HepG2 (cell line): ENCODE measurements around the gene GNB3. TPM values are rescaled to one million over a fixed set of nuclear protein-coding genes. Genes with fewer than 3 reads are reported as not detected.

Experiments
- ATF7-NPFF ChIP-seq: sonication (generic); formaldehyde crosslinking; IDR thresholded peaks from 2 replicates; pipeline ENCODE4 v1.8.1; 2023; ENCODE audit warnings: mild to moderate bottlenecking, low read depth, missing genetic modification reagents, moderate library complexity
- ATRX ChIP-seq: sonication (generic); formaldehyde crosslinking; IDR thresholded peaks from 2 replicates; pipeline ENCODE4 v1.4.0; 2020; ENCODE audit warnings: missing genetic modification reagents, borderline replicate concordance
- BORCS8-MEF2B ChIP-seq: sonication (generic); formaldehyde crosslinking; IDR thresholded peaks from 2 replicates; pipeline ENCODE4 v1.8.0; 2022; ENCODE audit warnings: mild to moderate bottlenecking, missing genetic modification reagents
- KLF6 ChIP-seq: IDR thresholded peaks from 2 replicates; pipeline ENCODE4 v1.8.0; 2016; ENCODE audit warnings: missing biosample characterization, missing genetic modification reagents
- KMT2B ChIP-seq: IDR thresholded peaks from 2 replicates; pipeline ENCODE4 v1.6.1; 2016; ENCODE audit warnings: missing genetic modification reagents, missing compliant biosample characterization
- MIER3 ChIP-seq: IDR thresholded peaks from 2 replicates; pipeline ENCODE4 v1.6.1; 2016; ENCODE audit warnings: missing compliant biosample characterization, borderline replicate concordance
- NR2F2 ChIP-seq: IDR thresholded peaks from 2 replicates; pipeline ENCODE4 v1.6.1; 2012; ENCODE audit warnings: low read depth, inconsistent platforms, borderline replicate concordance
- PHF20 ChIP-seq: sonication (generic); formaldehyde crosslinking; IDR thresholded peaks from 2 replicates; pipeline ENCODE4 v1.5.0; 2020; ENCODE audit warnings: mild to moderate bottlenecking, missing genetic modification reagents
- PITX1 ChIP-seq: sonication (generic); formaldehyde crosslinking; IDR thresholded peaks from 2 replicates; pipeline ENCODE4 v1.5.1; 2020; ENCODE audit warnings: mild to moderate bottlenecking, missing genetic modification reagents
- RFX5 ChIP-seq: IDR thresholded peaks from 2 replicates; pipeline ENCODE4 v1.6.1; 2011; ENCODE audit warnings: low read depth, low read length, improper control_type of control experiment
- RNF2 ChIP-seq: fragments of 450-650 bp; conservative IDR thresholded peaks from 2 replicates; pipeline ENCODE4 v1.6.1; 2016; ENCODE audit warnings: low read depth
- RXRA ChIP-seq: sonication (generic); formaldehyde crosslinking; IDR thresholded peaks from 2 replicates; pipeline ENCODE4 v1.5.1; 2020; ENCODE audit warnings: missing genetic modification reagents
- SALL2 ChIP-seq: sonication (generic); formaldehyde crosslinking; IDR thresholded peaks from 2 replicates; pipeline ENCODE4 v1.8.1; 2023; ENCODE audit warnings: mild to moderate bottlenecking, missing genetic modification reagents, inconsistent platforms
- TAF15 ChIP-seq: fragments of 200-400 bp; formaldehyde crosslinking; IDR thresholded peaks from one replicate; pipeline ENCODE4 v1.6.1; 2018; ENCODE audit warnings: mild to moderate bottlenecking, low read depth, low read length; ENCODE audit not compliant: poor library complexity, severe bottlenecking
- ZFY ChIP-seq: sonication (generic); formaldehyde crosslinking; IDR thresholded peaks from 2 replicates; pipeline ENCODE4 v1.4.0; 2020; ENCODE audit warnings: missing genetic modification reagents
- ZKSCAN1 ChIP-seq: fragments of 150-350 bp; IDR thresholded peaks from 2 replicates; pipeline ENCODE4 v1.6.1; 2014; ENCODE audit warnings: low read length
- ZNF414 ChIP-seq: sonication (generic); formaldehyde crosslinking; IDR thresholded peaks from 2 replicates; pipeline ENCODE4 v1.5.0; 2020; ENCODE audit warnings: missing genetic modification reagents
- ZNF773 ChIP-seq: sonication (generic); formaldehyde crosslinking; IDR thresholded peaks from 2 replicates; pipeline ENCODE4 v1.4.0; 2020; ENCODE audit warnings: missing genetic modification reagents, borderline replicate concordance
- ZNF839 ChIP-seq: sonication (generic); formaldehyde crosslinking; IDR thresholded peaks from 2 replicates; pipeline ENCODE4 v1.4.0; 2020; ENCODE audit warnings: missing genetic modification reagents, mild to moderate bottlenecking, borderline replicate concordance
- polyA plus RNA-seq, 8 experiments: library from polyadenylated mRNA; depleted of rRNA in 3 of 8; stranded (reverse) in 7 of 8; unstranded in 1 of 8; fragments of >200 nt; fragmentation: Illumina TruSeq in 4 of 8; extraction: Trizol in 4 of 8; gene quantifications; 2 replicates each; pipeline versions ENCODE4 v1.2.1 to v1.2.3, GENCODE V29; 2011 to 2016; ENCODE audit warnings: low read depth in 4 of 8, missing spikeins in 1 of 8, mixed read lengths in 1 of 8; ENCODE audit not compliant: insufficient read depth in 1 of 8
- total RNA-seq, 5 experiments: library from RNA; depleted of rRNA; stranded (reverse); fragments of >200 nt; fragmentation: Illumina TruSeq; extraction: Trizol; gene quantifications; 2 replicates each; pipeline ENCODE4 v1.2.3, GENCODE V29; 2016; ENCODE audit warnings: low read depth in 1 of 5
- TF ChIP-seq, protein P1 (sequence below): sonication (generic); formaldehyde crosslinking; conservative IDR thresholded peaks from 2 replicates; pipeline ENCODE4 v1.4.0; 2020; ENCODE audit warnings: mild to moderate bottlenecking, missing genetic modification reagents, moderate library complexity
- TF ChIP-seq, protein P2 (sequence below): sonication (generic); formaldehyde crosslinking; IDR thresholded peaks from 2 replicates; pipeline ENCODE4 v1.4.0; 2020; ENCODE audit warnings: mild to moderate bottlenecking, missing genetic modification reagents
- TF ChIP-seq, protein P3 (sequence below): sonication (generic); formaldehyde crosslinking; IDR thresholded peaks from 2 replicates; pipeline ENCODE4 v1.4.0; 2020; ENCODE audit warnings: missing genetic modification reagents, borderline replicate concordance

Gene GNB3
- total and polyA plus RNA-seq, 2 of the 13 experiments (the other 11 are each of a cell fraction or from before 2014, with no cell fraction given) = 1.3 to 3.6 TPM

DNA sequence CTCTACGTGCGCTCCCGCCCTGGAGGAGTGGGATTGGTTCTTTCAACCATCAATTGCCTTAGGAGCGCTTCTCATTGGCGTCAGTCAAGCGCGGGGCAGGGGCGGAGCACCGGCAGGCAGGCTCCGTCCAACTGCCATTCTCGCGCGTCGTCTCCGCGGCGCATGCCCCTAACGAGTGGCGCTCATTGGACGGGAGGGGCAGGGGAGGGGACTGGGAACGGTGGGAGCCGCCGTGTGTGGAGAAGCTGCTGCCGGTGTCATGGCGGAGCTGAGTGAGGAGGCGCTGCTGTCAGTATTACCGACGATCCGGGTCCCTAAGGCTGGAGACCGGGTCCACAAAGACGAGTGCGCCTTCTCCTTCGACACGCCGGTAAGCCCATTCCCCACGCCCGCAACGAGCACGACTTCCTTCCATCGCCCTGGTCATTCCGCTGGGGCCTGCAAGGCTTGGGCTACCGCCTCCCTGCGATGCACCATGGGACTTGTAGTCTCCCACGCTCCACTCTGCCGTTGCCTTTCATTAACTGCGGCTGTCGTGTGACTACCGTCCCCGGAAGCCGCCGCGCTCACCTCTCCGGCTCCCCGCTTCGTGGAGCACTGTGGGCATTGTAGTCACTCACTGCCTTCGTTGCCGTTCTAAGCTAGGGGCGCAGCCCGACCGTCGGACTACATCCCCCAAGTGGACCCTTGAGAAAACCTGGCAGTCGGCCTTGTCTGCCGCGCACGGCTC lies 11.4 kb downstream of the GNB3 start, which contains the start of gene USP5 (continued):
- peak; percentile 52 for TF ChIP-seq TAF15
- TF ChIP-seq ZNF773 (CRISPR knock-in tag) = peak; percentile 19; the same call in 1 of the 2 replicates
- TF ChIP-seq RFX5 = peak; percentile 45; the same call in 1 of the 2 replicates
- TF ChIP-seq BORCS8-MEF2B = 0 out of 2 replicates have a peak, but pooled peaks have one; percentile 43
- TF ChIP-seq, protein P1, sequence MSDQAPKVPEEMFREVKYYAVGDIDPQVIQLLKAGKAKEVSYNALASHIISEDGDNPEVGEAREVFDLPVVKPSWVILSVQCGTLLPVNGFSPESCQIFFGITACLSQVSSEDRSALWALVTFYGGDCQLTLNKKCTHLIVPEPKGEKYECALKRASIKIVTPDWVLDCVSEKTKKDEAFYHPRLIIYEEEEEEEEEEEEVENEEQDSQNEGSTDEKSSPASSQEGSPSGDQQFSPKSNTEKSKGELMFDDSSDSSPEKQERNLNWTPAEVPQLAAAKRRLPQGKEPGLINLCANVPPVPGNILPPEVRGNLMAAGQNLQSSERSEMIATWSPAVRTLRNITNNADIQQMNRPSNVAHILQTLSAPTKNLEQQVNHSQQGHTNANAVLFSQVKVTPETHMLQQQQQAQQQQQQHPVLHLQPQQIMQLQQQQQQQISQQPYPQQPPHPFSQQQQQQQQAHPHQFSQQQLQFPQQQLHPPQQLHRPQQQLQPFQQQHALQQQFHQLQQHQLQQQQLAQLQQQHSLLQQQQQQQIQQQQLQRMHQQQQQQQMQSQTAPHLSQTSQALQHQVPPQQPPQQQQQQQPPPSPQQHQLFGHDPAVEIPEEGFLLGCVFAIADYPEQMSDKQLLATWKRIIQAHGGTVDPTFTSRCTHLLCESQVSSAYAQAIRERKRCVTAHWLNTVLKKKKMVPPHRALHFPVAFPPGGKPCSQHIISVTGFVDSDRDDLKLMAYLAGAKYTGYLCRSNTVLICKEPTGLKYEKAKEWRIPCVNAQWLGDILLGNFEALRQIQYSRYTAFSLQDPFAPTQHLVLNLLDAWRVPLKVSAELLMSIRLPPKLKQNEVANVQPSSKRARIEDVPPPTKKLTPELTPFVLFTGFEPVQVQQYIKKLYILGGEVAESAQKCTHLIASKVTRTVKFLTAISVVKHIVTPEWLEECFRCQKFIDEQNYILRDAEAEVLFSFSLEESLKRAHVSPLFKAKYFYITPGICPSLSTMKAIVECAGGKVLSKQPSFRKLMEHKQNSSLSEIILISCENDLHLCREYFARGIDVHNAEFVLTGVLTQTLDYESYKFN = peak; percentile 13; the same call in 1 of the 2 replicates
- peak; percentile 32; the same call in 1 of the 2 replicates for TF ChIP-seq ZNF414 (CRISPR knock-in tag)
- peak; percentile 34; the same call in 1 of the 2 replicates for TF ChIP-seq NR2F2
- TF ChIP-seq PITX1 = peak; percentile 66
- TF ChIP-seq SALL2 (CRISPR knock-in tag) = peak; percentile 91; the same call in 1 of the 2 replicates
- TF ChIP-seq, protein P2, sequence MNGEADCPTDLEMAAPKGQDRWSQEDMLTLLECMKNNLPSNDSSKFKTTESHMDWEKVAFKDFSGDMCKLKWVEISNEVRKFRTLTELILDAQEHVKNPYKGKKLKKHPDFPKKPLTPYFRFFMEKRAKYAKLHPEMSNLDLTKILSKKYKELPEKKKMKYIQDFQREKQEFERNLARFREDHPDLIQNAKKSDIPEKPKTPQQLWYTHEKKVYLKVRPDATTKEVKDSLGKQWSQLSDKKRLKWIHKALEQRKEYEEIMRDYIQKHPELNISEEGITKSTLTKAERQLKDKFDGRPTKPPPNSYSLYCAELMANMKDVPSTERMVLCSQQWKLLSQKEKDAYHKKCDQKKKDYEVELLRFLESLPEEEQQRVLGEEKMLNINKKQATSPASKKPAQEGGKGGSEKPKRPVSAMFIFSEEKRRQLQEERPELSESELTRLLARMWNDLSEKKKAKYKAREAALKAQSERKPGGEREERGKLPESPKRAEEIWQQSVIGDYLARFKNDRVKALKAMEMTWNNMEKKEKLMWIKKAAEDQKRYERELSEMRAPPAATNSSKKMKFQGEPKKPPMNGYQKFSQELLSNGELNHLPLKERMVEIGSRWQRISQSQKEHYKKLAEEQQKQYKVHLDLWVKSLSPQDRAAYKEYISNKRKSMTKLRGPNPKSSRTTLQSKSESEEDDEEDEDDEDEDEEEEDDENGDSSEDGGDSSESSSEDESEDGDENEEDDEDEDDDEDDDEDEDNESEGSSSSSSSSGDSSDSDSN = peak; percentile 56
- no peak for TF ChIP-seq ATRX (CRISPR knock-in tag)
- TF ChIP-seq RNF2 = 0 out of 2 replicates have a peak, but pooled peaks have one; percentile 42
- TF ChIP-seq, protein P3, sequence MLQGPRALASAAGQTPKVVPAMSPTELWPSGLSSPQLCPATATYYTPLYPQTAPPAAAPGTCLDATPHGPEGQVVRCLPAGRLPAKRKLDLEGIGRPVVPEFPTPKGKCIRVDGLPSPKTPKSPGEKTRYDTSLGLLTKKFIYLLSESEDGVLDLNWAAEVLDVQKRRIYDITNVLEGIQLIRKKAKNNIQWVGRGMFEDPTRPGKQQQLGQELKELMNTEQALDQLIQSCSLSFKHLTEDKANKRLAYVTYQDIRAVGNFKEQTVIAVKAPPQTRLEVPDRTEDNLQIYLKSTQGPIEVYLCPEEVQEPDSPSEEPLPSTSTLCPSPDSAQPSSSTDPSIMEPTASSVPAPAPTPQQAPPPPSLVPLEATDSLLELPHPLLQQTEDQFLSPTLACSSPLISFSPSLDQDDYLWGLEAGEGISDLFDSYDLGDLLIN (CRISPR knock-in tag) = peak; percentile 70; the same call in 1 of the 2 replicates
- no peak for TF ChIP-seq ATF7-NPFF (CRISPR knock-in tag)
- TF ChIP-seq MIER3 (CRISPR knock-in tag) = 0 out of 2 replicates have a peak, but pooled peaks have one; percentile 17
- TF ChIP-seq PHF20 (CRISPR knock-in tag) = peak; percentile 68
- TF ChIP-seq RXRA = peak; percentile 39
- peak; percentile 73 for TF ChIP-seq KMT2B (CRISPR knock-in tag)
- peak; percentile 99 for TF ChIP-seq ZFY
- no peak for TF ChIP-seq KLF6 (CRISPR knock-in tag)
- TF ChIP-seq ZNF839 = 0 out of 2 replicates have a peak, but pooled peaks have one; percentile 33
- TF ChIP-seq ZKSCAN1 = no peak
